Measurements from ENCODE around the gene FBXO46.
A peak's percentile ranks its signal among the peaks of the same experiment; 100 is the strongest.

FBXO46 gene

GRCh38 chr19:45682908-45683307 is 47.8 kb downstream of the FBXO46 start:
- no peak for DNase-seq (ENCODE audit: low read depth)

GRCh38 chr19:45682117-45682516 is 48.6 kb downstream of the FBXO46 start:
- no peak for DNase-seq (ENCODE audit: low read depth)

GRCh38 chr19:45681391-45682015 is 49.2 kb downstream of the FBXO46 start:
- DNase-seq (ENCODE audit: low read depth), result peak; percentile 80

- peak; percentile 79 for DNase-seq (ENCODE audit: low read depth)
Measured at GRCh38 chr19:45677351-45678230, 53.1 kb downstream of the FBXO46 start.

- peak; percentile 38 for DNase-seq (ENCODE audit: low read depth)
Measured at GRCh38 chr19:45676851-45677263, 53.8 kb downstream of the FBXO46 start.

GRCh38 chr19:45674946-45675345 is 55.8 kb downstream of the FBXO46 start:
- no peak for DNase-seq (ENCODE audit: low read depth)

- DNase-seq (ENCODE audit: low read depth), result peak; percentile 38
Measured at GRCh38 chr19:45670670-45671453, 59.8 kb downstream of the FBXO46 start.

GRCh38 chr19:45668342-45668871 is 62.3 kb downstream of the FBXO46 start:
- no peak for DNase-seq (ENCODE audit: low read depth)

- peak; percentile 46 for DNase-seq (ENCODE audit: low read depth)
Measured at GRCh38 chr19:45667620-45668341, 62.9 kb downstream of the FBXO46 start, which contains the start of gene GIPR. GIPR (plus strand) TSS chr19:45668221; CDS start chr19:45669521, 1,300 bp downstream.

GRCh38 chr19:45664575-45664974 is 66.1 kb downstream of the FBXO46 start:
- no peak for DNase-seq (ENCODE audit: low read depth)

GRCh38 chr19:45663800-45664199 is 66.9 kb downstream of the FBXO46 start:
- DNase-seq (ENCODE audit: low read depth), result no peak

GRCh38 chr19:45660636-45661035 is 70.1 kb downstream of the FBXO46 start:
- no peak for DNase-seq (ENCODE audit: low read depth)
